Endothelial cell of umbilical vein (primary cell): ENCODE data around the gene GNAQ. TPM values are rescaled to one million over a fixed set of nuclear protein-coding genes. Genes with fewer than 3 reads are reported as not detected.

Source experiments
- BruUV-seq: library from RNA; stranded (reverse); fragments of 400-500 nt; replicated peaks from 2 replicates; lab custom pipeline; 2021; lab: Mats Ljungman, UMichigan
- CTCF ChIA-PET: fragments of 300-600, 350-600 bp; sonication (Branson Sonifier 250); formaldehyde crosslinking; loops from one replicate; lab custom pipeline; 2021; ENCODE audit warnings: antibody characterized with exemption, inconsistent platforms; lab: Charles Lee
- POLR2A ChIA-PET: fragments of 300-600, 350-600 bp; sonication (Branson Sonifier 250); formaldehyde crosslinking; loops from one replicate; lab custom pipeline; 2021; ENCODE audit warnings: antibody characterized with exemption, inconsistent platforms; lab: Charles Lee
- DNase-seq: peaks from one replicate; pipeline ENCODE4 v3.0.0-alpha.2; 2011; ENCODE audit warnings: low read depth, low spot score
- FAIRE-seq: peaks from 2 replicates; lab custom pipeline; 2011; peaks lifted over from hg19 to GRCh38; lab: Jason Lieb, UNC
- H2AFZ ChIP-seq: 2 replicates; pipeline ENCODE4 v1.6.0; 2012; ENCODE audit warnings: low read depth, low read length, control low read depth, inconsistent platforms
- H3K27ac ChIP-seq: 2 replicates; pipeline ENCODE4 v1.5.1; 2011; ENCODE audit warnings: low read depth, mild to moderate bottlenecking, control low read depth, low read length, moderate library complexity; ENCODE audit not compliant: insufficient read depth
- H3K27me3 ChIP-seq, 2 experiments: 2 replicates each; pipeline versions ENCODE4 v1.6.0 to v1.6.1; 2011; ENCODE audit warnings: low read length in 2 of 2, mixed read lengths in 1 of 2; ENCODE audit not compliant: control insufficient read depth in 2 of 2, insufficient read depth in 2 of 2
- H3K36me3 ChIP-seq, 2 experiments: 2 replicates in 1 of 2; 3 replicates in 1 of 2; pipeline ENCODE4 v1.5.1; 2011; ENCODE audit warnings: low read length in 2 of 2, mild to moderate bottlenecking in 1 of 2, moderate library complexity in 1 of 2; ENCODE audit not compliant: control insufficient read depth in 2 of 2, insufficient read depth in 2 of 2; ENCODE audit errors: extremely low read depth in 1 of 2
- H3K4me1 ChIP-seq: 3 replicates; pipeline ENCODE4 v1.5.1; 2011; ENCODE audit warnings: mild to moderate bottlenecking, low read length; ENCODE audit not compliant: control insufficient read depth, insufficient read depth; ENCODE audit errors: extremely low read depth
- H3K4me2 ChIP-seq: 2 replicates; pipeline ENCODE4 v1.6.1; 2011; ENCODE audit warnings: low read length, control low read depth, mixed read lengths; ENCODE audit not compliant: insufficient read depth
- H3K4me3 ChIP-seq, 3 experiments: fragments of 200-600 bp in 1 of 3; sonication (generic), shearing (Covaris generic) in 1 of 3; replicated peaks in 1 of 3; 2 replicates each; pipeline ENCODE4 v1.5.1; 2011 to 2016; ENCODE audit warnings: control low read depth in 3 of 3, low read length in 3 of 3, mild to moderate bottlenecking in 2 of 3, inconsistent platforms in 1 of 3, low read depth in 1 of 3, moderate library complexity in 1 of 3; ENCODE audit not compliant: insufficient read depth in 1 of 3
- H3K79me2 ChIP-seq: 2 replicates; pipeline ENCODE4 v1.6.0; 2012; ENCODE audit warnings: low read length, inconsistent platforms; ENCODE audit not compliant: control insufficient read depth, insufficient read depth
- H3K9ac ChIP-seq: replicated peaks from 2 replicates; pipeline ENCODE3; 2011; ENCODE audit warnings: low read length, control low read depth; ENCODE audit not compliant: insufficient read depth; ENCODE audit errors: extremely low read depth
- H3K9me1 ChIP-seq: replicated peaks from 3 replicates; pipeline ENCODE4 v1.6.0; 2011; ENCODE audit warnings: mild to moderate bottlenecking, low read length; ENCODE audit not compliant: control insufficient read depth, insufficient read depth; ENCODE audit errors: extremely low read depth
- H3K9me3 ChIP-seq: replicated peaks from 2 replicates; pipeline ENCODE4 v1.5.1; 2012; ENCODE audit warnings: low read length, inconsistent platforms; ENCODE audit not compliant: control insufficient read depth, insufficient read depth
- H4K20me1 ChIP-seq: replicated peaks from 2 replicates; pipeline ENCODE3; 2011; ENCODE audit warnings: mild to moderate bottlenecking, low read length; ENCODE audit not compliant: control insufficient read depth, insufficient read depth; ENCODE audit errors: extremely low read depth
- CTCF ChIP-seq, 2 donors: IDR thresholded peaks; 1 replicate in 1 of 2; 2 replicates in 1 of 2; pipeline ENCODE4 v1.5.1; 2011; ENCODE audit warnings: low read length in 2 of 2, mild to moderate bottlenecking in 2 of 2, moderate library complexity in 2 of 2, control low read depth in 1 of 2, inconsistent platforms in 1 of 2, low read depth in 1 of 2; ENCODE audit not compliant: insufficient read depth in 1 of 2; ENCODE audit errors: extremely low read depth in 1 of 2
- FOS ChIP-seq: IDR thresholded peaks from 2 replicates; pipeline ENCODE4 v1.6.1; 2011; ENCODE audit warnings: mild to moderate bottlenecking, low read length, moderate library complexity, borderline replicate concordance; ENCODE audit not compliant: insufficient read depth
- GATA2 ChIP-seq: IDR thresholded peaks from 2 replicates; pipeline ENCODE4 v1.7.0; 2011; ENCODE audit warnings: low read depth, mild to moderate bottlenecking, moderate library complexity, mixed read lengths, low read length; ENCODE audit not compliant: insufficient read length, insufficient read depth
- JUN ChIP-seq: IDR thresholded peaks from 2 replicates; pipeline ENCODE4 v1.6.1; 2011; ENCODE audit warnings: borderline replicate concordance, low read depth; ENCODE audit not compliant: insufficient read length, insufficient read depth
- MAX ChIP-seq: IDR thresholded peaks from 2 replicates; pipeline ENCODE4 v1.6.1; 2011; ENCODE audit not compliant: insufficient read depth, insufficient read length
- POLR2A ChIP-seq: IDR thresholded peaks from 2 replicates; pipeline ENCODE4 v1.6.1; 2012; ENCODE audit warnings: low read depth, mild to moderate bottlenecking, control low read depth, low read length
- dilution Hi-C: fragments of 300-500 bp; cut with MboI; formaldehyde crosslinking; loops from one replicate; pipeline ENCODE4 v1.15.0; 2019; ENCODE audit warnings: low sequenced_read_pairs; ENCODE audit not compliant: extremely low pct_ligation_motif_present
- intact Hi-C: fragments of 100-400 bp; cut with micrococcal nuclease; formaldehyde crosslinking; loops from one replicate; pipeline ENCODE4 v1.10.0; 2022
- polyA plus RNA-seq, 4 experiments: library from polyadenylated mRNA; depleted of rRNA in 3 of 4; stranded (reverse) in 3 of 4; unstranded in 1 of 4; fragments of >200 nt; gene quantifications; 2 replicates each; pipeline versions ENCODE4 v1.2.1 to v1.2.3, GENCODE V29; 2011 to 2012; ENCODE audit warnings: missing spikeins in 1 of 4
- total RNA-seq: library from RNA; stranded (reverse); gene quantifications from 2 replicates; pipeline ENCODE4 v1.2.3, GENCODE V29; 2021

Gene GNAQ
- total and polyA plus RNA-seq, 2 donors (not counting 3 experiments of a cell fraction or from before 2014, with no cell fraction given), result 26.1 to 67.3 TPM

- DNase-seq (peak; percentile 24), FAIRE-seq (no peak)
- no peak overlapping the region for H2AFZ ChIP-seq
- no peaks in the 10 kb centered on the region for H3K9me3 ChIP-seq
- H3K36me3 ChIP-seq, result peaks cover 0 to 3% of the 10 kb centered on the region in 2 experiments
- BruUV-seq, result TSS peak; percentile 6
- no peaks in the 10 kb centered on the region for H3K27me3 ChIP-seq
- H3K9ac ChIP-seq, result peak overlapping the region; percentile 35
- peaks cover 24% of the 10 kb centered on the region for H3K4me1 ChIP-seq
- no peaks in the 10 kb centered on the region for H3K9me1 ChIP-seq
- ChIA-PET POLR2A (interaction anchor here (0.6 to 1.5 kb wide), 3 partner anchors 43 to 547 kb away, joined by 4 to 7 read pairs (median 5); no protein-coding TSS in a partner anchor), CTCF (interaction anchor here (0.8 to 5.7 kb wide), 62 partner anchors 9 to 939 kb away, joined by 3 to 214 read pairs (median 4); partner anchors contain the start of gene GNA14)
- peak overlapping the region; percentile 45 for H3K4me2 ChIP-seq
- dilution Hi-C loops (no loop called here), intact Hi-C loops (loop anchor here (1.0 to 5.0 kb wide), 12 partner anchors 44 to 574 kb away; partner anchors contain the start of genes GNA14 and VPS13A)
- TF ChIP-seq CTCF (IDR thresholded peaks at IDR 0.05; ENCODE audit: extremely low read depth in 1 of 2, insufficient read depth in 1 of 2, low read depth in 1 of 2, low read length in 2 of 2) (no peak), JUN (no peak), POLR2A (no peak), MAX (no peak), FOS (no peak), GATA2 (no peak)
- H4K20me1 ChIP-seq, result no peaks in the 10 kb centered on the region
- peak overlapping the region; percentile 55 for H3K27ac ChIP-seq
- H3K4me3 ChIP-seq, result no peak overlapping the region
- H3K79me2 ChIP-seq, result no peaks in the 10 kb centered on the region
Measured at GRCh38 chr9:77750981-77751340, 280.6 kb downstream of the GNAQ start.
